PFSK-1 (cell line): ENCODE data around the gene SMC2.

Experiments used
- POLR2AphosphoS5 ChIP-seq: IDR thresholded peaks from 2 replicates; pipeline ENCODE4 v1.6.1; 2012; ENCODE audit warnings: low read depth, mild to moderate bottlenecking, control low read depth, low read length, moderate library complexity
- TAF1 ChIP-seq: IDR thresholded peaks from 2 replicates; pipeline ENCODE4 v1.6.1; 2012; ENCODE audit warnings: low read length, control low read depth, borderline replicate concordance; ENCODE audit not compliant: insufficient read depth
- TF ChIP-seq, protein P1 (sequence below), 2 experiments: IDR thresholded peaks; 2 replicates each; pipeline versions ENCODE4 v1.6.1 to v1.8.0; 2011 to 2012; ENCODE audit warnings: low read depth in 2 of 2, low read length in 2 of 2, control low read depth in 1 of 2, inconsistent platforms in 1 of 2, mild to moderate bottlenecking in 1 of 2, moderate library complexity in 1 of 2; ENCODE audit not compliant: insufficient read depth in 1 of 2

GRCh38 chr9:104080983-104081382 is 13.1 kb upstream of the SMC2 start:
- no peak for TF ChIP-seq TAF1
- no peak for TF ChIP-seq POLR2AphosphoS5
- TF ChIP-seq, protein P1, sequence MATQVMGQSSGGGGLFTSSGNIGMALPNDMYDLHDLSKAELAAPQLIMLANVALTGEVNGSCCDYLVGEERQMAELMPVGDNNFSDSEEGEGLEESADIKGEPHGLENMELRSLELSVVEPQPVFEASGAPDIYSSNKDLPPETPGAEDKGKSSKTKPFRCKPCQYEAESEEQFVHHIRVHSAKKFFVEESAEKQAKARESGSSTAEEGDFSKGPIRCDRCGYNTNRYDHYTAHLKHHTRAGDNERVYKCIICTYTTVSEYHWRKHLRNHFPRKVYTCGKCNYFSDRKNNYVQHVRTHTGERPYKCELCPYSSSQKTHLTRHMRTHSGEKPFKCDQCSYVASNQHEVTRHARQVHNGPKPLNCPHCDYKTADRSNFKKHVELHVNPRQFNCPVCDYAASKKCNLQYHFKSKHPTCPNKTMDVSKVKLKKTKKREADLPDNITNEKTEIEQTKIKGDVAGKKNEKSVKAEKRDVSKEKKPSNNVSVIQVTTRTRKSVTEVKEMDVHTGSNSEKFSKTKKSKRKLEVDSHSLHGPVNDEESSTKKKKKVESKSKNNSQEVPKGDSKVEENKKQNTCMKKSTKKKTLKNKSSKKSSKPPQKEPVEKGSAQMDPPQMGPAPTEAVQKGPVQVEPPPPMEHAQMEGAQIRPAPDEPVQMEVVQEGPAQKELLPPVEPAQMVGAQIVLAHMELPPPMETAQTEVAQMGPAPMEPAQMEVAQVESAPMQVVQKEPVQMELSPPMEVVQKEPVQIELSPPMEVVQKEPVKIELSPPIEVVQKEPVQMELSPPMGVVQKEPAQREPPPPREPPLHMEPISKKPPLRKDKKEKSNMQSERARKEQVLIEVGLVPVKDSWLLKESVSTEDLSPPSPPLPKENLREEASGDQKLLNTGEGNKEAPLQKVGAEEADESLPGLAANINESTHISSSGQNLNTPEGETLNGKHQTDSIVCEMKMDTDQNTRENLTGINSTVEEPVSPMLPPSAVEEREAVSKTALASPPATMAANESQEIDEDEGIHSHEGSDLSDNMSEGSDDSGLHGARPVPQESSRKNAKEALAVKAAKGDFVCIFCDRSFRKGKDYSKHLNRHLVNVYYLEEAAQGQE (IDR thresholded peaks at IDR 0.05; ENCODE audit: insufficient read depth in 1 of 2, low read depth in 2 of 2, low read length in 2 of 2), result no peak
